HTR-8/SVneo (cell line): ENCODE measurements around the gene EIF2B5.
A peak's percentile ranks its signal among the peaks of the same experiment; 100 is the strongest.
"Not testable (repeated sequence)": the region's sequence is repeated elsewhere in the genome, so short reads cannot be mapped to it uniquely, and the experiment has no call there.

Experiments used
- DNase-seq: peaks from one replicate; pipeline ENCODE4 v3.0.0; 2011; ENCODE audit warnings: low spot score, mixed read lengths; ENCODE audit not compliant: insufficient read length
- FAIRE-seq: peaks from 2 replicates; lab custom pipeline; 2011; peaks lifted over from hg19 to GRCh38; lab: Jason Lieb, UNC

The EIF2B5 gene

DNA sequence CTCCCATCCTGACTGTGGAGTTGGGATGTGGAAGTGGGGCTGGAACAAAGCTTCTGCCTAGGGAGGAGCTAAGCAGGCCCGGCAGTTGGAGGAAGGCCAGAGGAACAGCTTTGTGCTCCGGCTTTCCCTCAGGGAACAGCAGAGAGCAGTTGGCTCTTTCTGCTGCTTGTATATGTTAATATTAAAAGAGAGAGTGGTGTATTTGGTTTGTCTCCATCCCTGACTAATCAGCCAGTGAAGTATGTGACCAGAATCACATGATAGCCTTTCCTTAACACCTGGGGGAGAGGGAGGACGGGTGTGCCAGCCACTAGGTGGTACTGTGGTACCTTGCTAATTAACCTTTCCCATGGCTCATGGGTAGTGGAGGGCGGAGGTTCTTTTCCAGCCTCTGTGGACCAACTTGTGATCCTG, 10.0 kb downstream of the EIF2B5 start:
- FAIRE-seq, result no peak
- no peak for DNase-seq

DNA sequence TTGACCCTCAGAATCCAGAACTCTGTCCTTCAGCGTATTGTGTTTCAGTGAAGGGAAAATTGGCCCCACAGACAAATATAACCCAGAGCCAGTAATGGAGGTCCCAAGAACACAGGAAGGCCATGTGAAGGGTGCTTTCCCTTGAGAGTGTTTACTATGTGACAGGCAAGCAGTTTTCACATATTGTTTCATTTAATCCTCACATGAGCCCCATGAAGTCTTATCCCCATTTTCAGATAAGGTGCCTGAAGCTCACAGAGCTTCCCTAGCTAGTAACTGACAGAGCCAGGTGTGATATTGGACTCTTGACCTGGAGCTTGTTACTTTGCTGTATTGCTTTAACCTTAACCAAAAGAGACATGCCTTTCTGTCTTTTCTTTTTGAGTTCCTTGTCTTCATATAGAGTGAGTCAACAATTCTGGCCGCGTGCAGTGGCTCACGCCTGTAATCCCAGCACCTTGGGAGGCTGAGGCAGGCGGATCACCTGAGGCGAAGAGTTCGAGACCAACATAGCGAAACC, 10.7 kb downstream of the EIF2B5 start:
- DNase-seq (no peak), FAIRE-seq (no peak)

DNA sequence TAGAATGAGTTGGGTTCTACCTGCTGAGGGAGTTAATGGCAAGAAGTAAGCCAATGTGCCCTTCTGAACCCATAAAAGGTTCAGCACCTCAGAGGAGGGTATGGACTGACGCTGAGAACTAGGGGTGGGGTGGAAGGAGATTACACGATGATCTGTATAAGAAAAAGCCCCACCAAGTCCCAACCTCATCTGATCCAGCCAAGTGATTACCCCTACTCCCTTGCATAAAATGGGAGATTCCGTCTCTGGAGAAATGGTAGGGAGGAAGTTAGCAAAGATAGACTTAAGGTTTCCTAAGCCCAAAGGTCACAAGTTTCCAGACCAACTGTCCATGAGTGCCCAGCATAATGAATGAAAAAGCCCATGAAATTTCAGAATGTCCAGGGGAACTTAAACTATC, 12.9 kb downstream of the EIF2B5 start:
- no peak for DNase-seq
- FAIRE-seq, result no peak

DNA sequence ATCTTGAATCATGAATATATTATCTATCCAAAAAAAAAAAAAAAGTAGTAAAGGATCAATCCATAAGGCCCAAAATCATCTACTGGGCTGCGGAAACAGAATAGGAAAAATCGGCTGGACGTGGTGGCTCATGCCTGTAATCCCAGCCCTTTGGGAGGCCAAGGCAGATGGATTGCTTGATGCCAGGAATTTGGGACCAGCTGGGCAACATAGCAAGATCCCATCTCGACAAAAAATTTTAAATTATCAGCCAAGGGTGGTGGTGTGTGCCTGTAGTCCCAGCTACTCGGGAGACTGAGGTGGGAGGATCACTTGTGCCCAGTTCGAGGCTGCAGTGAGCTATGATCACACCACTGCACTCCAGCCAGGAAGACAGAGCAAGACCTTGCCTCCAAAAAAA, 14.0 kb downstream of the EIF2B5 start:
- FAIRE-seq (no peak), DNase-seq (no peak)

DNA sequence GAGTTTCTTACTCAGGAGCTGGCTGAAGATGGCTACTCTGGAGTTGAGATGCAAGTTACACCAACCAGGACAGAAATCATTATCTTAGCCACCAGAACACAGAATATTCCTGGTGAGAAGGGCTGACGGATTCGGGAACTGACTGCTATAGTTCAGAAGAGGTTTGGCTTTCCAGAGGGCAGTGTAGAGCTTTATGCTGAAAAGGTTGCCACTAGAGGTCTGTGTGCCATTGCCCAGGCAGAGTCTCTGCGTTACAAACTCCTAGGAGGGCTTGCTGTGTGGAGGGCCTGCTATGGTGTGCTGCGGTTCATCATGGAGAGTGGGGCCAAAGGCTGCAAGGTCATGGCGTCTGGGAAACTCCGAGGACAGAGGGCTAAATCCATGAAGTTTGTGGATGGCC, 14.6 kb downstream of the EIF2B5 start:
- DNase-seq, FAIRE-seq: not testable (repeated sequence)

DNA sequence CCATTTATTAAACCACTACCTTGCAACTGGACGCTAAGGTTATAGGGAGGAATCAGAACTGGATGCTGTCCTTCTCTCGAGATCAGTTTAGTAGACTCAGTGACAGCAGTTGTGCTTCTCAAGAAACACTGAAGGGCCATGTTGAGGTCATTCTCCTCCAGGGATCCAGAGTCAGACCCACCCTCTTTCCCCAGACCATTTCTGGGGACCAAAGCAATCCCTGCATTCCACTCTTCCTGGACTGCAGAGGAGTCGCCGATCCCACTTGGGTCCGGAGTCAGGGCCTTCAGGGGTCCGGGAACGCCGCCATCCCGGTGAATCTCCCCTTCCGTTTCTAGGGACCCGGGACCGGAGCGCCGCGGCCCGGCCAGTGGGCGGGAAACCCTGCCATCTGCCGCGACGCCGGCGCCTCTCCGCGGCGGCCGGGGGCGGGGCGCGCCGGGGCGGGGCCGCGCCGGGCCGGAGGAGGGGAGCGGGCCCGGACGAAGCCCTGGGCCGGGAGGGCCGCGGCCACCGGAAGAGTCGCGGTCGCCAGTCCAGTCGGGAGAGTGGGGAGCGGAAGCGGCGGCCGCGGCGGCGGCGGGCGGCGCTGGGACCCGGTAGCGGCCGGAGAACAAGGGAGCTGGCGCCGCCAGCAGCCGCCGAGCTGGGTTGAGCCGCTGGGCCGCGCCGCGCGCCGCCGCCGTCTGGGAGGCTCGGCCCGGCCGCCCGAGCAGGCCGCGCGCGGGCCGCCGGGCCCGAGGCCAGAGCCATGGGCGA, 19.9 kb downstream of the EIF2B5 start, which contains the start of gene DVL3:
Gene DVL3 (plus strand): TSS at position 493 of the 759 bp plus-strand sequence. CDS start 259 bp downstream, at position 752.
- no peak for FAIRE-seq
- peak; percentile 71 for DNase-seq

DNA sequence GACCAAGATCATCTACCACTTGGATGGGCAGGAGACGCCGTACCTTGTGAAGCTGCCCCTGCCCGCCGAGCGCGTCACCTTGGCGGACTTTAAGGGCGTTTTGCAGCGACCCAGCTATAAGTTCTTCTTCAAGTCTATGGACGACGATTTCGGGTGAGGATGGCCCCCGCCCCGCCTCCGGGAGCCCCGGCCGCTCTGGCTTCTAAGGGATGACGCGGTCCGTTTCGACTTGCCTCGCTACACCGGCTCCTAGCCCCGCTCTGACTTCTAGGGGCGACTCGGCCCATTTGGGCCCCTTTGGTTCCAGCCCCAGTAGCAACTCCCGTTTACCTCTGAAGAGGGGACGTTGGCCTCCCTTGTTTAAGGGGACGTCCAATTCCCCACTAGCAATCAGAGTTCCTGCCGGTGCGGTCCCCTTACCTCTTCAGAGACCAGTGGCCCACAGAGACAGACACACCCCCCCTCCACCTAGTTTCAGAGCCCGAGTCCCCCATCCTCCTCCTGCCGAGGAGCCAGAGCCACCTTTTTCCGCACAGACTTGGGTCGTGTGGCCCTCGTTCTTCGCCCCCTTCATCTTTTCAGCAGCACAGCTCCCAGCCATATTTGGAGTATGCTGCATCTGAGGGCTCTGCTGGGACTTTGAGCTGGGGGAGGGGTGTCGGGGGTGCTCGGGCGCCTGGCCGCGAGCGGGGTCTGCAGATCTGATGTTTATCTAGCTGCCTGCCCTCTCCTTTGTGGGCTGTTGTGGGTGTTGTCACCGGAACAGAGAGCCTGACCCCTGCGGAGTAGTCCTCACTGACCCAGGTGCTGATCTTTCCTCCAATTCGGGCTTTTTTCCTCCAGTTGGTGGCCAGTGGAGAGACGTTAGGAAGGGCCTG, 20.7 kb downstream of the EIF2B5 start:
- FAIRE-seq (no peak), DNase-seq (no peak)

DNA sequence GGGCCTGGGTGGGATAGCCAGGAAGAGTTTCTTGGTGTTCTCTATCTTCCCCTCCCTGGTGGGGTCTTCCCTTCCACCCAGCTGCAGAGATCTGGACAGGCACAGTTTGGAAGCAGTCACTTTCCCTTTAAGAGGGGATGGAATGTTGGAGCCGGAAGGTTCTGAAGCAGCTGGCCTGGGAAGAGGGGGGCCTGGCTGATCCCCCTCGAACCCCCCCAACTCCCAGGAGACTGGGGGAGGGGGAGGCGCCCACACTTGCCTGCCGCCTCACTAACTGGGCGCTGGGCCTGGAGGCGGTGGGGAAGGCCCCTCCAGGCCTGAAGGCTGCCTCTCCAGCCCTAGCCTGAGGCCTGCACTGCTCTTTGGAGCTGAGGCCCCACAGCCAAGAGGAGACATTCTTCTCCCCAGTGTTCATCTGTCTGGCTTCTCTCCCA, 21.4 kb downstream of the EIF2B5 start:
- FAIRE-seq, result no peak

DNA sequence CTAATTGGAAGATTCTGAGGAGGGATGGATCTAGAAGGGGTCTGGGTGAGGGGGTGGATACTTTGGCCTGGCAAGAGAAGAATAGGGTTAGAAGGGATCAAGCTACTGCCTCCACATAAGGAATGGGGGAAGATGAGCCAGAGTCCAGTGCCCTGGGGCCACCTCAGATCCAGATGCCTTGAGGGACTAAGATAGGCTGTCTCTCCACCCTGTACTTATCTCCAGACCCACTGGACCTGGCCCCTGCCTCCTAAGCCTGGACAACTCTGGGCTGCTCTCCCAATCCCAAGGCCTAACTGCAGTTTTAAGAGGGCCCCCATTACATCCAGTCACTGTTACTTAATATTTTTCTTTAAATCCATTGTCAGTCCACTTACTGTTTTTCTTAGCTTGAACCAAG, 22.0 kb downstream of the EIF2B5 start:
- FAIRE-seq, result no peak
- no peak for DNase-seq

More for the DNA sequence above, 21.4 kb downstream of the EIF2B5 start:
- peak; percentile 74 for DNase-seq

DNA sequence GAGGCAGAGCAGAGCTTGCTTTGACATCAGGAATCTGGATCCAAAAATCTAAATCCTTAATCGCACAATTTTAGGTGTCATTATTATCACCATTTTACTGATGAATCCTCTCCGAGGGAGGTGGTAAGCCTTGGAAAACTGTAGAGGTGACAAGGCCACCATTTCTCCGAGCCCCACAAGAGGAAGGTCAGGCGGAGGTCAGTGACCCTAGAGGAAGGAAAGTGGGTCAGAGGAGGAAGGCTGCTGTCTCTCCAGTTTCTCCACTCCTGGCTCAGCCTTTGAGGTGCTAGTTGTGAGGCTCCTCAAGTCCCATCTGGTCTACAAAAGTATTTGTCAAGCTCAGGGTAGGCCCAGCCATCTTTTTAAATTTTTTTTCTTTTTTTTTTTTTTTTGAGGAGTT, 23.2 kb downstream of the EIF2B5 start:
- DNase-seq (no peak), FAIRE-seq (no peak)

DNA sequence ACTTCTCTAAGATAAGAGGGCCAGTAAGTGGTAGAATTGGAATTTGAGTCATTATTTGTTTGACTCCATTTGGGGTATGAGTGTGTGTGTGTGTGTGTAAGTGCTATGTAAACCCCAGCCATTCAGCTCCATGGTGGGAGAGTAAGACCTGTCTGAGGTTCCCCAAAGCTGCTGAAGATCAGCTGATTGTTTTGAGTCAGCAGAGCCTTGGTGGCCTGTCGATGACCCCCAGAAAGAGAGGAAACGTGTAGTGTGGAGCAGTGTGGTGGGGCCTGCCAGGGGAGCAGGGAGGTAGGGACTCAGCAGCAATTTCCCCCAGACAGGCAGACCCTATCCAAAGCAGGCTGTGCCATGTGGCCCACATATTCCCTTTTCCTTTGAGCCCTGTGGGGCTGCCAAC, 25.3 kb downstream of the EIF2B5 start:
- FAIRE-seq (no peak), DNase-seq (no peak)

DNA sequence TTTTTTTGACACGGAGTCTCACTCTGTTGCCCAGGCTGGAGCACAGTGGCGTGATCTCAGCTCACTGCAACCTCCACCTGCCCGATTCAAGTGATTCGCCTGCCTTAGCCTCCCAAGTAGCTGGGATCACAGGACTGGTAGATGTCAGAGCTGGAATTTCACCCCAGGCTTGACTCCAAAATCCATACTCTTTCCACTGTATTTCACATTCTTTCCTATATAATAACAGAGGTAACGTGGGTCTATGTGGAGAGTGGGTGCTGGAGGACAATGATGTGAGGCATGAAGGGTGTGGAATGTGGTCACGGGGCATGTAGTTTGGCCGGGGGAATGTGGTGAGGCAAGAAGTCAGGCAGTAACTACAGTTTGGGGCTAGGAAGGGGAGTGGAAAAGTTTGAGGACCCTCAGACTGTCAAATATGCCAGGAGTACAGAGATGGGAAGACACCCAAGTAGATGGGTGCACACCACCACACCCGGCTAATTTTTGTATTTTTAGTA, 27.5 kb downstream of the EIF2B5 start:
- FAIRE-seq, DNase-seq: not testable (repeated sequence)

DNA sequence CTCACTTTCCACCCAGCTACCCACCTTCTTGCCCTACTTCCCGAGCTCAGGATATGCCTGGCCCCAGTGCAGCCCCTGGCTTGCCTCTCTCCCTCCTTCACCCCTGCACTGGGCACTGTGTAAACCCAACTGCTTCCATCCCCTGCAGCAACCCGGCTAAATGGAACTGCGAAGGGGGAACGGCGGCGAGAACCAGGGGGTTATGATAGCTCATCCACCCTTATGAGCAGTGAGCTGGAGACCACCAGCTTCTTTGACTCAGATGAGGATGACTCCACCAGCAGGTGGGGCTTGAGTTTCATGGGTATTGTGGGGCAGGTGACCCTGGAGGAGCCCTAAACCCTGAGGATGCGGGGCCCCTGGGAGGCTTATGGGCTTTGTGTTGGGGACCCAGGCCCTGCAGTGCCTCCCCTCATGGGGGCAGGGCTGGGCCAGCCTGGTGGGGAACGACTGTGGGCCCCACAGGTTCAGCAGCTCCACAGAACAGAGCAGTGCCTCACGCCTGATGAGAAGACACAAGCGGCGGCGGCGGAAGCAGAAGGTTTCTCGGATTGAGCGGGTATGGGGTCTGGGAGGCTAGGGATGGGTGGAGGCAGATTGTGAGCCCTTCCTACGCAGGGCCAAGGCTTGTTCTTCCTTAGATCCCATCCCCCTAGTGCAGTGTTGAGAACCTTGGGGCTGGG, 29.6 kb downstream of the EIF2B5 start:
- DNase-seq (no peak), FAIRE-seq (peak; percentile 4)

DNA sequence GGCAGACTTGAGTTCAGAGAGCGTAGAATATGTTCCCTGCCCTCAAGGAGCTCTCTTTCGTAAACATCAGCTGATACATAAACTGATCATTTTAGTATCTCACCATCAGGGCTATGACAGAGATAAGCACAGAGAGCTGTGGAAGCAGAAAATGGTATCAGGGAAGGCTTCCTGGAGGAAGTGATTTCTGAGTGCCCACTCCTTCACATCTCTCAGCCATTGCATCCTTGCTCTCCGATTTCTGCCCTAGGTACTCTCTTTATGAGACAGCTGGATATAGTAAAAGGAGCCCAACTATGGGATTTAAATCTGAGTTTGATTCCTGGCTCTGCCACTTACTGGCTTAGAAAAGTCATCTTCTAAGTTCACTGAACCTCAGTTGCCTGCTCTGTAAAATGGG, 30.4 kb downstream of the EIF2B5 start:
- FAIRE-seq (no peak), DNase-seq (no peak)

DNA sequence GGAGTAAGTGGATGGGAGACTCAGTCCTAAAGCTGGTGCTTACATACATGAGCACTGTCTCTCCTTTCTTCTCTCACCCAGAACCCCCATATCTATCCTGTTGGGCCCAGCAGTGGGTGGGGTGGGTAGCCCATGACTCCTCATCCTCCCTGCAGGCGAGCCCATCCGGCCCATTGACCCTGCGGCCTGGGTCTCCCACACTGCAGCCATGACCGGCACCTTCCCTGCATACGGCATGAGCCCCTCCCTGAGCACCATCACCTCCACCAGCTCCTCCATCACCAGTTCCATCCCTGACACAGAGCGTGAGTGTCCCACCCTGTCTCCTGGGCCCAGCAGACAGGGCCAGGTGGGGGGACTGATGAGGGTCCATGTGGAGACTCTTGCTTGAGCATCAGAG, 31.5 kb downstream of the EIF2B5 start:
- FAIRE-seq (no peak), DNase-seq (no peak)

DNA sequence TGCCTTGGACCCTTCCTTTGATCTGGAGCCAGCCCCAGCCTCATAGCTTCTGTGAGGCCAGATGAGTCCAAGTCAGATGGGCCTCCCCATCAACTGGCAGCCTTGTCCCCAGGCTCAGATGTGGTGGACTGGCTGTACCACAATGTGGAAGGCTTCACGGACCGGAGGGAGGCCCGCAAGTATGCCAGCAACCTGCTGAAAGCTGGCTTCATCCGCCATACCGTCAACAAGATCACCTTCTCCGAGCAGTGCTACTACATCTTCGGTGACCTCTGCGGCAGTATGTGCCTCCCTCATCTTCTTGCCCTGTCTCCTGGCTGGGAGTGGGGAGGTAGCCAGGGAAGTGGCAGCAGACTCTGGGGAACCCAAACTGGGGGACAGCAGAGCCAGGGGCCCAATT, 32.6 kb downstream of the EIF2B5 start:
- DNase-seq (no peak), FAIRE-seq (no peak)

DNA sequence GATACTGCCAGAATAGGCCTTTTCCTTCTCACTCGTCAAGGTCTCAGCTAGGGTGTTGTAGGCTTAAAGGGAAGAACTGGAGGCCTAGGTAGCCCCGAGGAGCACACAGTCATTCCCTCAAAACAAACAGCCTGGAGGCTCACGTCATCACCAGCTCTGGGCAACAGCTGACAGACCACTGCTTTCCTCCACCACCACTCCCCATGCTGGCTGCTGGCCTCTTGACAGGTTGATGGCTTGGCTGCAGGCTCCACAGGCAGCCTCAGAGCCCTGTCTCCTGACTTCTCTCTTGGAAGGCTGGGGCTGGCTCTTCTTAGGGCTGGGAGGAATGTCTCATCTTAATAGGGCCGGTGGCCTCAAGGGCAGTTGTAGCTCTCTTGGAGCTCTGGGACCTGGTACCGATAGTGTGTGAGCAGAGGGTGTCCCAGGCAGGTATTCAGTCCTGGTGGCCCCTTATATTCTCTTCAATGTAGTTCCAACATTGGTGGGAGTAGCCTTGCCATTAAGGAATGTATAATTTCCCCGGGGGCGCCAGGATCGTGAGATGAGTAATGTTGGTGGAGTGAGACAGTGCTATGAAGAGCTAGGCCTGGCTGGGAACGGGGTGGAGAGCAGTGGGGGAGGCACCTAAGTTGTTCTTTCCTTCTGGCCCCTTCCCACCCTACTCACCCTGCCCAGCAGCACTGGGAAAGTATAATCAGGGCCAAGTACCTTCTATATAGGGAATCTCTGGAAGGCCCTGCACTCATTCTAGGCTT, 33.4 kb downstream of the EIF2B5 start:
- DNase-seq (peak; percentile 57), FAIRE-seq (no peak)

DNA sequence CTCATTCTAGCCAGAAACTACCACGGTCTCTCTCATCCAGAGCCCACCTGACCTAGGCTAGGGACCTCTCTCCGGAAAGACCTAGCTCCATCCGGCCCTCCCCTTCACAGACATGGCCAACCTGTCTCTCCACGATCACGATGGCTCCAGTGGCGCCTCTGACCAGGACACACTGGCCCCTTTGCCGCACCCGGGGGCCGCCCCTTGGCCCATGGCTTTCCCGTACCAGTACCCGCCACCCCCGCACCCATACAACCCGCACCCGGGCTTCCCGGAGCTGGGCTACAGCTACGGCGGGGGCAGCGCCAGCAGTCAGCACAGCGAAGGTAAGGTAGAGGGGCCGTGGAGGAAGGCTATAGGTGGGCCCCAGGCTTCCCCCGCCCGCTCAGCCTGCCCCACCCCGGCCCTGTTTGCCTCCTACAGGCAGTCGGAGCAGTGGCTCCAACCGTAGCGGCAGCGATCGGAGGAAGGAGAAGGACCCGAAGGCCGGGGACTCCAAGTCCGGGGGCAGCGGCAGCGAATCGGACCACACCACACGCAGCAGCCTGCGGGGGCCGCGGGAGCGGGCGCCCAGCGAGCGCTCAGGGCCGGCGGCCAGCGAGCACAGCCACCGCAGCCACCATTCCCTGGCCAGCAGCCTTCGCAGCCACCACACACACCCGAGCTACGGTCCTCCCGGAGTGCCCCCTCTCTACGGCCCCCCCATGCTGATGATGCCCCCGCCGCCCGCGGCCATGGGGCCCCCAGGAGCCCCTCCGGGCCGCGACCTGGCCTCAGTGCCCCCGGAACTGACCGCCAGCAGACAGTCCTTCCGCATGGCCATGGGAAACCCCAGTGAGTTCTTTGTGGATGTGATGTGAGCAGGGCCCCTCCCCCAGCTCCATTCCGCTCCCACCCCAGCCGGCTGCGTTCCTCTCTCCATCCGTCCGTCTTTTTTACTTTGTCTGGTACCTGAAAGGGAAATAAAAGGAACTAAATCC, 35.0 kb downstream of the EIF2B5 start:
- FAIRE-seq (no peak), DNase-seq (no peak)
